ENCODE data around the gene SYVN1. TPM values are rescaled to one million over a fixed set of nuclear protein-coding genes. Genes with fewer than 3 reads are reported as not detected.

Gene SYVN1
- total and polyA plus RNA-seq, 10 donors = 35.1 to 152 (median 98.6) TPM

GRCh38 chr11:65095427-65095826 is 38.9 kb downstream of the SYVN1 start:
- Histone ChIP-seq H3K4me3 (peak overlapping the region in 4 of 8 donors; percentile 89 to 95 (median 93)), H3K4me1 (peaks cover 15 to 37% (median 23%) of the 10 kb centered on the region in 6 donors), H3K36me3 (peaks cover 0 to 37% (median 4%) of the 10 kb centered on the region in 6 donors), H3K9me3 (no peaks in the 10 kb centered on the region), H3K27me3 (replicated peaks in 1 of 7) (no peaks in the 10 kb centered on the region), H3K27ac (peak overlapping the region in 6 of 8 donors; percentile 86 to 96 (median 94))
- no peak for TF ChIP-seq POLR2A (IDR thresholded peaks at IDR 0.05)
- no peak for DNase-seq
- 83 to 88% (median 86%) methylated on average over 22 of the region's 22 CpGs for WGBS, 5 donors
- intact Hi-C loops (cut with DNase I; ENCODE audit: low total_unique reads) = no loop called here

GRCh38 chr11:65090628-65091027 is 43.7 kb downstream of the SYVN1 start:
- Histone ChIP-seq H3K4me1 (peaks cover 1 to 11% (median 3%) of the 10 kb centered on the region in 6 donors), H3K36me3 (peaks cover 0 to 50% (median 36%) of the 10 kb centered on the region in 6 donors), H3K9me3 (no peaks in the 10 kb centered on the region), H3K4me3 (no peak overlapping the region), H3K27me3 (replicated peaks in 1 of 7) (no peaks in the 10 kb centered on the region), H3K27ac (no peak overlapping the region)
- 89 to 99% (median 96%) methylated on average over 4 of the region's 4 CpGs for WGBS, 5 donors
- DNase-seq = peak; percentile 31
- no peak for TF ChIP-seq CTCF (IDR thresholded peaks at IDR 0.05 in 8 of 11, conservative IDR thresholded peaks at IDR 0.05 in 3 of 11)
- no peak for TF ChIP-seq POLR2A (IDR thresholded peaks at IDR 0.05)
- TF ChIP-seq POLR2AphosphoS5 (IDR thresholded peaks at IDR 0.05) = no peak
- intact Hi-C loops (cut with DNase I; ENCODE audit: low total_unique reads) = no loop called here

GRCh38 chr11:65089621-65090020 is 44.7 kb downstream of the SYVN1 start:
- intact Hi-C loops (cut with DNase I; ENCODE audit: low total_unique reads) = no loop called here

GRCh38 chr11:65087827-65088226 is 46.5 kb downstream of the SYVN1 start:
- intact Hi-C loops (cut with DNase I; ENCODE audit: low total_unique reads) = no loop called here

More at GRCh38 chr11:65089621-65090020, 44.7 kb downstream of the SYVN1 start:
- WGBS, 5 donors = 90 to 100% (median 93%) methylated on average over 4 of the region's 4 CpGs
- no peaks in the 10 kb centered on the region for H3K9me3 ChIP-seq
- DNase-seq = no peak
- H3K36me3 ChIP-seq = peaks cover 0 to 58% (median 39%) of the 10 kb centered on the region in 6 donors
- H3K4me1 ChIP-seq = peaks cover 10 to 19% (median 12%) of the 10 kb centered on the region in 6 donors
- H3K27me3 ChIP-seq (replicated peaks in 1 of 7) = no peaks in the 10 kb centered on the region
- no peak overlapping the region for H3K4me3 ChIP-seq
- no peak overlapping the region for H3K27ac ChIP-seq
- TF ChIP-seq POLR2AphosphoS5 (IDR thresholded peaks at IDR 0.05) (no peak), POLR2A (IDR thresholded peaks at IDR 0.05) (no peak), CTCF (IDR thresholded peaks at IDR 0.05 in 8 of 11, conservative IDR thresholded peaks at IDR 0.05 in 3 of 11) (no peak)

More at GRCh38 chr11:65087827-65088226, 46.5 kb downstream of the SYVN1 start:
- peaks cover 0 to 58% (median 39%) of the 10 kb centered on the region in 6 donors for H3K36me3 ChIP-seq
- H3K27me3 ChIP-seq (replicated peaks in 1 of 7) = no peaks in the 10 kb centered on the region
- WGBS, 5 donors = 86 to 97% (median 95%) methylated on average over 10 to 15 of the region's 15 CpGs
- H3K9me3 ChIP-seq = no peaks in the 10 kb centered on the region
- no peak overlapping the region for H3K27ac ChIP-seq
- no peak overlapping the region for H3K4me3 ChIP-seq
- peaks cover 16 to 32% (median 25%) of the 10 kb centered on the region in 6 donors for H3K4me1 ChIP-seq
- TF ChIP-seq POLR2AphosphoS5 (IDR thresholded peaks at IDR 0.05) = peak in 1 of 3 donors; percentile 12
- TF ChIP-seq POLR2A (IDR thresholded peaks at IDR 0.05) = no peak
- TF ChIP-seq CTCF (IDR thresholded peaks at IDR 0.05 in 8 of 11, conservative IDR thresholded peaks at IDR 0.05 in 3 of 11) = no peak
- no peak for DNase-seq
